Measurements from ENCODE around the gene CFAP221.
A peak's percentile ranks its signal among the peaks of the same experiment; 100 is the strongest.

The CFAP221 gene

GRCh38 chr2:119544075-119544938 is at the start of gene CFAP221:
CFAP221 (plus strand) TSS chr2:119544449; CDS start chr2:119546132, 1,683 bp downstream.
- H3K27ac ChIP-seq: peak within 1 kb of the TSS in 1 of 21 experiments; percentile 40

GRCh38 chr2:119495948-119496347 is 48.3 kb upstream of the CFAP221 start:
- no peak overlapping the region for H3K4me3 ChIP-seq
- H3K27ac ChIP-seq: no peak overlapping the region

More at GRCh38 chr2:119544075-119544938, at the start of gene CFAP221:
- H3K4me3 ChIP-seq: peak within 1 kb of the TSS; percentile 17 to 52 (median 42)

DNA sequence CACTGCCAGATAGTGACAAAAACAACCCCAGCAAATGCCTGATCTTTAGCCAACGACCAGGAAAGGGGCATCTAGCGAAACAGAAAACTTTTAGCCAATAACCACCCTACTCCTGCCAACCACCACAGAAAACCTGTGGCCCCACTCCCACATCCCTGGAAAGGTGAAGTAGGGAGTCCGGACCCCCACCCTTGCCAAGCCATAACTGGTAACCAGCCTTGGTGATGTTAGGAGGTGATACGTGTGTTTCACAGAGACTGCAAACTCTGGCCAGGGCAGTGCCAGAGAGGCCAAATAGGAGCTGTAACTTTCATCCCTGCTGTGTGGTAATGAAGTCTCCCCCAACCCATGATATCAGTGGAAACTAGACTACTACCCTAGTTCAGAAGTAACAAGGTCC is 47.6 kb upstream of the CFAP221 start:
- Histone ChIP-seq H3K4me3 (no peak overlapping the region), H3K27ac (no peak overlapping the region)

GRCh38 chr2:119508756-119509155 is 35.5 kb upstream of the CFAP221 start:
- Histone ChIP-seq H3K4me3 (no peak overlapping the region), H3K27ac (no peak overlapping the region)

- Histone ChIP-seq H3K27ac (no peak overlapping the region), H3K4me3 (no peak overlapping the region)
Measured at GRCh38 chr2:119511989-119512388, 32.3 kb upstream of the CFAP221 start.

DNA sequence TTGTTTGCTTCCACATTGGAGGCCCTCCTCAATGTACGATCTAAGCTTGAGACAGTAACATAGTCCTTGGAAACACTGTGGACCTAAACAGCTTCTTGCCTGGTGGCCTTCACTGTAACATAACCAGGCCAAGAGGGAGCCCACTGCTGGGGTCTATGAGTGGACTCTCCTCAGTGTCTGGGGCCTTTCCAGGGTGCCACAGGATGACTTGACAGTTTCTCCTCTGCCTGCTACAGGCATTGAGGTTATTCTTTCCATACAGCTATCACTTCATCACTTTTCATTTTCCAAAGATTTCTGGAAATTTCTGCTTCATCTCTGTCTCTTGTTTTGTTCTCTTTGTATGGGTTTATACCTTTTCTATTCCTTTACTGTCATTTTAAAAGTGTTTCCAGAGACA is 31.3 kb upstream of the CFAP221 start:
- Histone ChIP-seq H3K4me3 (no peak overlapping the region), H3K27ac (no peak overlapping the region)

DNA sequence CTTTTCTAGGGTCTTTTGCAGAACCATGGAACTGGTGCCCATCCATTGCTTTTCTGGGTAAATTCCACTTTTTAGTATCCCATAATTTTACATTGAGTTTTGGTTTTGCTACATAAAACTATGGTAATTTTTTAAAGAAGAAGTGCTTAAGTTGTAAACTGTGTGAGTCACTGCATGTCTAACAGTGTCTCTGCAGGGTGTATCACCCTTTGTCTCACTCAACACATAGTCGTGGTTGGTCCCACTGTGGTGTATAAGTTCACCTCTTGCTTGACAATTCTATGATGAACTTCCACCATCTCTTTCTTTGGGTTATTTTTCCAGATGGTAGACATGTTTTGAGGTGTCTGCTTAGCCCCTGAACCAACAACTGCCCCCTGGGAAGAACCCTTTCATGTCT is 30.4 kb upstream of the CFAP221 start:
- Histone ChIP-seq H3K27ac (no peak overlapping the region), H3K4me3 (no peak overlapping the region)

- H3K27ac ChIP-seq: no peak overlapping the region
- no peak overlapping the region for H3K4me3 ChIP-seq
Measured at GRCh38 chr2:119516121-119516520, 28.1 kb upstream of the CFAP221 start.

- no peak overlapping the region for H3K27ac ChIP-seq
Measured at GRCh38 chr2:119517433-119517832, 26.8 kb upstream of the CFAP221 start.

DNA sequence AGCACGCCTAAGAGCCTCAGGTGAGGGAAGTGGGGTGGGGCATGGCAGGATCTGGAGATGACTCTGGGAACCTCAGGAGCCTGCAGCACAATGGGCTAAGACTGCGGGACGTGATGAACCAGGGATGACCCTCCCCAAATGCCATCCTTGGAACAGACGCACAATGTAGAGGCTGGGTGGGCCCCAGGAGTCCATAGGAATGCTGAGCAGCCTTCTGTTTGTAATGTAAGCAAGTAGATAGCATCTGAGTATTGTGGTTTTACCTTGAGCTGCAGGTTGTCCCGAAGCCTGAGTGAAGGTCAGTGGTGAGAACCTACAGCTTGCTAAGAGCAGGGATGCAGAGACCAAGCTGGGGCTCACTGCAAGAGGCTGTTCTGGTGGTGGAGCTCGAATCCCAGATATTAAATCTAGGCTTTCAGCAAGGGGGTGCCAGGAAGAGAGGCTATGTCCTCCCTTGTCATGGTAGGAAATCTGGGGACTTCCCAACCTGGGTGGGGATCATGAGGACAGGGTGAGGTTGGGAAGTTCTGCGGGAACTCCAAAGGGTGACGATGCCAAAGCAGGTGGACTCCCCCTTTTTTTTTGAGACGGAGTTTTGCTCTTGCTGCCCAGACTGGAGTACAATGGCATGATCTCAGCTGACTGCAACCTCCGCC is 25.7 kb upstream of the CFAP221 start:
- H3K27ac ChIP-seq: no peak overlapping the region
- no peak overlapping the region for H3K4me3 ChIP-seq

More at GRCh38 chr2:119517433-119517832, 26.8 kb upstream of the CFAP221 start:
- H3K4me3 ChIP-seq: no peak overlapping the region

DNA sequence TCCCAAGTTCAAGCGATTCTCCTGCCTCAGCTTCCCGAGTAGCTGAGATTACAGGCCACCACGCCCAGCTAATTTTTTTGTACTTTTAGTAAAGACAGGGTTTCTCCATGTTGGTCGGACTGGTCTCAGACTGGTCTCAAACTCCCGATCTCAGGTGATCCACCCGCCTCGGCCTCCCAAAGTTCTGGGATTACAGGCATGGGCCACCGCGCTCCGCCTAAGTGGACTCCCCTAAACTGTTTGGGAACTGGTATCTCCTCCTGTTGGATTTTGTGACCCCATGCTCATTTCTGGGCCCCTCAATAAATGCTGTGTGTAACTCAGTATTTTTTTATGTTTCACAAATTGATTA is 25.2 kb upstream of the CFAP221 start:
- Histone ChIP-seq H3K27ac (no peak overlapping the region), H3K4me3 (no peak overlapping the region)

DNA sequence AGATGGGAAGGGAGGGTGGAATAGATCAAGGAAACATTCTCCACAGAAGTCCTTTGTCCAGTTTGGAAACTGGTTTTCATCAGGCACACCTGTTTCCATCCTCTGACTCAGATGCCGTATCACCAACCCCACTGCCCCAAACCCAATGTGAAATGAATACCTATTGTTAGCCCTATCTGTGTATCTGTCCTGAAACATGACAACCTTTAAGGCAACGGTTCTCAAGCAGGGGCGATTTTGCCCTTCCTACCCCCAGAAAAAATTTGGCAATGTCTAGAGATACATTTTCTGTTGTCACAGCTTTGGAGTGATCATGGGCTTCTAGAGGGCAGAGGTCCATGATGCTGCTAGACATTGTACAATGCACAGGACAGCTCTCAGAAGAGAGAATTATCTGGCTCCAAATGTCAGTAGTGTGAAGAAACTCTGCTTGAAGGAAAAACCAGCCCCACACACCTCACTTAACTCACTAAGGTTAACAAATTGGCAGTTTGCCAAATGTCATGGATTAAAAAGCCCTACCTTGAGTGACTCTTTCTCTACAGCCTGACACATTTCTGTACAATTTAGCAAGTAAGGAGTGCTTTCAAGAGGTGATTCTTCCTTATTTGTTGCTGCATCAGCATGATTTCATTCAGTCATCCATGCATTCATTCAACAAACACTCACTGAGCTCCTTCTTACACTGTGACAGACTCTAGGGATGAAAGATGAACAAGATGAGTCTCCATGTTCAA is 23.4 kb upstream of the CFAP221 start:
- Histone ChIP-seq H3K4me3 (no peak overlapping the region), H3K27ac (no peak overlapping the region)

DNA sequence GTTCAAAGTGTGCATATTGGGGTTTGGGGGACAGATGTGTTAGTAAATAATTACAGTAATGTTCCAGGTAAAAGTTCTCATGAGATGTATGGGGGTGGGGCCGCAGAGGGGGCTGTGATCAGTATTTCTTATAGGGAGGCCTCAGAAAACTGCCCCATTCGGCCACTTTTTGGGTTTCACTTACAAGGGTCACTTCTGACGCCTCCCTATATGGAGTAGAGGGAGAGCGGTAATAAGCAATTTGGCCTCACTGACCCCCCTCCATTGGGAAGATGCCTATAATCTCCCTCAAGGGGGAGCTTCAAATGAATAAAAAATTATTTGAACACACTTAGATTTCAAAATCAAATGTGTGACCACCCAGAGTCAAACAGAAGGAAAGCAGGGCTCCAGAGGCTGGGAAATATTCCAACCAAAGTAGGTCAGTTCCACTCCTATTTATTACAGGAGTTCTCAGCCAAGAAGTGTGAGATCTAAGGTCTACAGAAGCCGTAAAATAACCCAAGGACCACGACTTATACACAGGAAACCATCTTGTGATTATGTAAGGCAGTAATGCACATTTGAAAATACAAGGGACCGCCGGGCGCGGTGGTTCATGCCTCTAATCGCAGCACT is 22.7 kb upstream of the CFAP221 start:
- Histone ChIP-seq H3K4me3 (no peak overlapping the region), H3K27ac (no peak overlapping the region)

- Histone ChIP-seq H3K27ac (no peak overlapping the region), H3K4me3 (no peak overlapping the region)
Measured at GRCh38 chr2:119522671-119523070, 21.6 kb upstream of the CFAP221 start.

GRCh38 chr2:119523383-119523951 is 20.8 kb upstream of the CFAP221 start:
- no peak overlapping the region for H3K4me3 ChIP-seq
- H3K27ac ChIP-seq: no peak overlapping the region

DNA sequence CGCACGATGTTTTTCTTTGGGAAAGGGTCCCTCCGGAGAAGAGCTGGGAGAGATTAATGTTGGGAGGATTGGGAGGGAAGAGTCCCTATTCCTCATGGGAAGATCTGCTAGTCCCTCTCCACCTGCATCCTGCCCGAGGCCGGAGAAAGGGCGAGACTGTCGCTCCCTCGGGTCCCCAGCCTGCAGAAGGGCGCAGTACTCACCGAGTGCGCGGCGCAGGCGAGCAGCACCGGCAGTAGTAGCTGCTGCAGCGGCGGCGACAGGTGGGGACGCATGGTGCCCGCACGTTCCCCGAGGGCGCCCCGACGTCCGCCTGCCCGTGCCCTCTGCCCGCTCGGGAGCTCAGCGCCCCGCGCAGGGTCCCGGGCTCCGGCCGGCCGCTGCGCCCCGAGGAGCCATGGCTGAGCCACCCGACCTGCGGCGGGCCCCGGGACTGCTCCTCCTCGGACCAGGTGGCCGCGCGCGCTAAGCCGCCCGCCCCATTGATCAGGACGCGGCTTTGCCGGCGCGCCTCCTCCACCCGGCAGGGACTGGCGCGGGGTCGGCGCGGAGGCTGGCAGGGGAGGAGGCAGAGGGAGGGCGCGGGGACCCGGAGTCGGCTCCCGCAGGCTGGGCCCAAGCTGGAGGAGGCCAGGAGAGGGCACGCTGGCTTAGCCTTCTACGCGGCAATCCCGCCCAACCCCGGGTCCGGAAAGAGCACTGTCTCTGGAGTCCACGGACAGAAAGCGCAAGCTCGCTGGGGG is 20.1 kb upstream of the CFAP221 start, which contains the start of gene SCTR:
TSS of gene SCTR (minus strand) at position 532 of the 743 bp plus-strand sequence. CDS start at position 275, 257 bp downstream.
- H3K4me3 ChIP-seq: no peak within 1 kb of the TSS

GRCh38 chr2:119525614-119526013 is 18.6 kb upstream of the CFAP221 start:
- H3K27ac ChIP-seq: no peak overlapping the region
- no peak overlapping the region for H3K4me3 ChIP-seq

More for the DNA sequence above, 20.1 kb upstream of the CFAP221 start, which contains the start of gene SCTR:
- no peak within 1 kb of the TSS for H3K27ac ChIP-seq

- H3K4me3 ChIP-seq: no peak overlapping the region
- no peak overlapping the region for H3K27ac ChIP-seq
Measured at GRCh38 chr2:119527999-119528398, 16.2 kb upstream of the CFAP221 start.

DNA sequence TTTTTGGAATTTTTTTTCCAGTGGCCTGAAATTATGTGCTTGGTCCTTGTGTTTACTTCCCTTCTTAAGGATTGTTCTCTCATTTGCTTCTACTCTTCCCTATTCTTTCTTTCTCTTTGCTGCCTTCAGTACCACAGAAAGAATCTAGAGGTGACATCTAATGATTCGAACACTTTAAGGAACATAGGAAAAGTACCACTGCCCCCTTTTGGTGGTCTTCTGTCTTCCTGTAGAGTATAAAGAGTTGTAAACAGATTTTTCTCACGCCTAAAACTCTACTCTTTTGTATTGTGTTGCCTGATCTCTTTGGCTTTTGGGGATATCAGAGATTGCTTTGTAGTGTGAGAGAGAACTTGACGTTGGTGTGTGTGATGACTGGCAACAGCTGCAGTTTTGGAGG is 13.0 kb upstream of the CFAP221 start:
- Histone ChIP-seq H3K27ac (no peak overlapping the region), H3K4me3 (no peak overlapping the region)

Data from skin epidermis (tissue), 12 donors.